ENCODE data around the gene RENBP. TPM values are rescaled to one million over a fixed set of nuclear protein-coding genes. Genes with fewer than 3 reads are reported as not detected.
A peak's percentile ranks its signal among the peaks of the same experiment; 100 is the strongest.

RENBP gene
- total and polyA plus RNA-seq, 9 of the 15 experiments (the other 6 are each of a cell fraction or from before 2014, with no cell fraction given): 0.07 to 14.8 (median 10.6) TPM; not detected in 1

- Histone ChIP-seq H3K4me3 (no peak overlapping the region), H3K27me3 (ENCODE audit: control insufficient read depth in 2 of 2, insufficient read depth in 2 of 2, low read length in 2 of 2) (no peaks in the 10 kb centered on the region), H3K79me2 (ENCODE audit: control insufficient read depth, insufficient read depth, low read length) (peaks cover 24% of the 10 kb centered on the region), H3K4me2 (ENCODE audit: insufficient read depth, low read length) (no peak overlapping the region), H3K27ac (ENCODE audit: extremely low read depth, low read depth, low read length) (no peak overlapping the region), H4K20me1 (replicated peaks; ENCODE audit: control insufficient read depth, insufficient read depth, low read length) (peaks cover 4% of the 10 kb centered on the region; the same call in 1 of the 2 replicates), H3K36me3 (ENCODE audit: control insufficient read depth, insufficient read depth, low read length) (peaks cover 100% of the 10 kb centered on the region; the same call in 2 of the 3 replicates), H3K9me1 (ENCODE audit: control insufficient read depth, insufficient read depth, low read length) (no peaks in the 10 kb centered on the region), H2AFZ (ENCODE audit: low read depth, low read length) (no peak overlapping the region), H3K9ac (ENCODE audit: insufficient read depth in 1 of 2, low read depth in 2 of 2, low read length in 2 of 2) (no peak overlapping the region), H3K9me3 (replicated peaks; ENCODE audit: control insufficient read depth, insufficient read depth, low read depth, low read length) (no peaks in the 10 kb centered on the region), H3K4me1 (replicated peaks in 1 of 2; ENCODE audit: control insufficient read depth in 2 of 2, insufficient read depth in 2 of 2, low read length in 2 of 2) (peaks cover 0 to 6% of the 10 kb centered on the region in 2 experiments; a peak in 2 of 5 replicates)
- DNase-seq (ENCODE audit: extremely low read depth in 1 of 4, low spot score in 3 of 4) (no peak), FAIRE-seq (no peak), ATAC-seq (no peak)
- in situ Hi-C loops (cut with MboI): no loop called here
- no TSS peak for BruUV-seq (replicated peaks)
- POLR2A ChIA-PET: interaction anchor here (1.0 to 4.2 kb wide), 2 partner anchors 8 to 11 kb away, joined by 3 to 24 read pairs; no protein-coding TSS in a partner anchor
- intact Hi-C loops (cut with micrococcal nuclease): no loop called here
- 100% methylated on average over 6 of the region's 15 CpGs for WGBS (ENCODE audit: insufficient coverage, low coverage, missing lambda C conversion rate)
- CTCF ChIA-PET (ENCODE audit: low intra/inter-chr PET ratio): no interaction called here
- TF ChIP-seq ESRRB (CRISPR knock-in tag; IDR thresholded peaks at IDR 0.05; ENCODE audit: borderline replicate concordance): no peak
- no peak for TF ChIP-seq HCFC1 (IDR thresholded peaks at IDR 0.05; ENCODE audit: low read depth, low read length)
- TF ChIP-seq NKRF (IDR thresholded peaks at IDR 0.05; ENCODE audit: borderline replicate concordance): no peak
- TF ChIP-seq ESRRA (IDR thresholded peaks at IDR 0.05; ENCODE audit: borderline replicate concordance, low read depth): no peak
- TF ChIP-seq POLR2G (IDR thresholded peaks at IDR 0.05; ENCODE audit: low read depth, low read length): peak; percentile 53
- TF ChIP-seq TBP (optimal IDR thresholded peaks at IDR 0.05; ENCODE audit: low read depth, low read length): no peak
- no peak for TF ChIP-seq E2F6 (IDR thresholded peaks at IDR 0.05; ENCODE audit: borderline replicate concordance in 1 of 2, extremely low read depth in 1 of 2, insufficient read depth in 1 of 2, insufficient read length in 1 of 2, low read depth in 1 of 2, low read length in 1 of 2, poor library complexity in 1 of 2, severe bottlenecking in 1 of 2)
- TF ChIP-seq PHTF2 (CRISPR knock-in tag; IDR thresholded peaks at IDR 0.05): no peak
- no peak for TF ChIP-seq ZFP1 (CRISPR knock-in tag; IDR thresholded peaks at IDR 0.05)
These were observed 15.2 kb upstream of the RENBP start for GRCh38 chrX:153959649-153960048.
